HG03196 (cell line): ENCODE data around the gene NEK10.
"Not testable (repeated sequence)": the region's sequence is repeated elsewhere in the genome, so short reads cannot be mapped to it uniquely, and the experiment has no call there.

Experiments
- ATAC-seq: cut with Tn5 transposase; IDR thresholded peaks from one replicate; pipeline ENCODE4 v1.9.1; 2021; ENCODE audit not compliant: unreplicated experiment

NEK10 gene

GRCh38 chr3:27368831-27369607 is at the start of gene NEK10:
TSS of gene NEK10 (minus strand) at chr3:27369383. CDS start at chr3:27352882, 16,501 bp downstream.
- ATAC-seq = peak; percentile 100

- ATAC-seq = no peak
Measured at GRCh38 chr3:27415202-27415601, 46.0 kb upstream of the NEK10 start.

GRCh38 chr3:27392950-27393679 is 23.9 kb upstream of the NEK10 start:
- peak; percentile 74 for ATAC-seq

- not testable (repeated sequence) for ATAC-seq
Measured at GRCh38 chr3:27392414-27392813, 23.2 kb upstream of the NEK10 start.

GRCh38 chr3:27391796-27392195 is 22.6 kb upstream of the NEK10 start:
- no peak for ATAC-seq

- no peak for ATAC-seq
Measured at GRCh38 chr3:27387625-27388024, 18.4 kb upstream of the NEK10 start.

GRCh38 chr3:27385504-27385903 is 16.3 kb upstream of the NEK10 start:
- ATAC-seq = no peak

GRCh38 chr3:27384191-27384590 is 15.0 kb upstream of the NEK10 start:
- no peak for ATAC-seq

GRCh38 chr3:27380433-27381357 is 11.5 kb upstream of the NEK10 start:
- ATAC-seq = no peak

- ATAC-seq = no peak
Measured at GRCh38 chr3:27378331-27378730, 9.1 kb upstream of the NEK10 start.

- no peak for ATAC-seq
Measured at GRCh38 chr3:27376109-27376772, 7.1 kb upstream of the NEK10 start.

GRCh38 chr3:27366062-27366591 is 3.1 kb downstream of the NEK10 start:
- no peak for ATAC-seq

GRCh38 chr3:27360113-27361078 is 8.8 kb downstream of the NEK10 start:
- ATAC-seq = peak; percentile 65

- ATAC-seq = no peak
Measured at GRCh38 chr3:27358372-27358771, 10.8 kb downstream of the NEK10 start.

GRCh38 chr3:27357665-27358258 is 11.4 kb downstream of the NEK10 start:
- peak; percentile 80 for ATAC-seq

- no peak for ATAC-seq
Measured at GRCh38 chr3:27356976-27357375, 12.2 kb downstream of the NEK10 start.

GRCh38 chr3:27354588-27355203 is 14.5 kb downstream of the NEK10 start:
- no peak for ATAC-seq

GRCh38 chr3:27354161-27354560 is 15.0 kb downstream of the NEK10 start:
- ATAC-seq = no peak
